AG04449 (cell line): ENCODE results near the gene CHCT1.

Experiments
- CTCF ChIA-PET: fragments of 350-600 bp; formaldehyde crosslinking; extraction: SDS; loops from one replicate; lab custom pipeline; 2021; ENCODE audit warnings: antibody characterized with exemption; lab: Yijun Ruan, JAX
- POLR2A ChIA-PET: fragments of 400-600, 350-600 bp; formaldehyde crosslinking; extraction: SDS; loops from one replicate; lab custom pipeline; 2020; ENCODE audit warnings: antibody characterized with exemption, inconsistent platforms; lab: Yijun Ruan, JAX
- DNase-seq: peaks from one replicate; pipeline ENCODE4 v3.0.0-alpha.2; 2010; ENCODE audit warnings: low read depth, low spot score
- H3K4me3 ChIP-seq: 2 replicates; pipeline ENCODE4 v1.5.1; 2011; ENCODE audit warnings: low read depth, mild to moderate bottlenecking, control low read depth, low read length
- TF ChIP-seq, protein P1 (sequence below): IDR thresholded peaks from one replicate; pipeline ENCODE4 v1.5.1; 2011; ENCODE audit warnings: mild to moderate bottlenecking, moderate library complexity, low read length, control low read depth, inconsistent platforms; ENCODE audit not compliant: insufficient read depth; ENCODE audit errors: missing control alignments

The CHCT1 gene

GRCh38 chr17:60464343-60464742 lies 42.1 kb downstream of the CHCT1 start:
- TF ChIP-seq, protein P1, sequence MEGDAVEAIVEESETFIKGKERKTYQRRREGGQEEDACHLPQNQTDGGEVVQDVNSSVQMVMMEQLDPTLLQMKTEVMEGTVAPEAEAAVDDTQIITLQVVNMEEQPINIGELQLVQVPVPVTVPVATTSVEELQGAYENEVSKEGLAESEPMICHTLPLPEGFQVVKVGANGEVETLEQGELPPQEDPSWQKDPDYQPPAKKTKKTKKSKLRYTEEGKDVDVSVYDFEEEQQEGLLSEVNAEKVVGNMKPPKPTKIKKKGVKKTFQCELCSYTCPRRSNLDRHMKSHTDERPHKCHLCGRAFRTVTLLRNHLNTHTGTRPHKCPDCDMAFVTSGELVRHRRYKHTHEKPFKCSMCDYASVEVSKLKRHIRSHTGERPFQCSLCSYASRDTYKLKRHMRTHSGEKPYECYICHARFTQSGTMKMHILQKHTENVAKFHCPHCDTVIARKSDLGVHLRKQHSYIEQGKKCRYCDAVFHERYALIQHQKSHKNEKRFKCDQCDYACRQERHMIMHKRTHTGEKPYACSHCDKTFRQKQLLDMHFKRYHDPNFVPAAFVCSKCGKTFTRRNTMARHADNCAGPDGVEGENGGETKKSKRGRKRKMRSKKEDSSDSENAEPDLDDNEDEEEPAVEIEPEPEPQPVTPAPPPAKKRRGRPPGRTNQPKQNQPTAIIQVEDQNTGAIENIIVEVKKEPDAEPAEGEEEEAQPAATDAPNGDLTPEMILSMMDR, result no peak
- ChIA-PET CTCF (interaction anchor here (1.3 kb wide), 1 partner anchor 174 kb away, joined by 4 read pairs; no protein-coding TSS in a partner anchor), POLR2A (no interaction called here)
- H3K4me3 ChIP-seq, result no peak overlapping the region
- no peak for DNase-seq

- POLR2A ChIA-PET, result no interaction called here
- DNase-seq, result no peak
- TF ChIP-seq, protein P1, result no peak
- CTCF ChIA-PET, result interaction anchor here (3.9 kb wide), 1 partner anchor 171 kb away, joined by 27 read pairs; no protein-coding TSS in a partner anchor
- H3K4me3 ChIP-seq, result no peak overlapping the region
These were observed 46.1 kb downstream of the CHCT1 start for GRCh38 chr17:60468371-60468770.

DNA sequence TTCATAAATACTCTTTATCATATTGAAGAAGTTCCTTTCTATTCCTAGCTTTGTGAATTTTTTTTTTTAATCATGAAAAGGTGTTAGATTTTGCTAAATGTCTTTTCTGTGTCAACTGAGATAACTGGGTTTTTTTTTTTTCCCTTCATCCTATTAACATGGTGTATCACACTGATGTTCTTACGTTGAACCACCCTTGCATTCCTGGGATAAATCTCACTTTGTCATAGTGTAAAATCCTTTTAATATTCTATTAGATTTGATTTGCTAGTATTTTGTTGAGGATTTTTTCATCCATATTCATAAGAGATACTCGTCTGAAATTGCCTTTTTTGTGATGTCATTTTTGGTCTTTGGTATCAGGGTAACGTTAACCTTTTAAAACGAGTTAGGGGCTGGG lies 49.2 kb downstream of the CHCT1 start:
- H3K4me3 ChIP-seq, result no peak overlapping the region
- TF ChIP-seq, protein P1, result no peak
- POLR2A ChIA-PET, result no interaction called here
- CTCF ChIA-PET, result interaction anchor here (3.9 kb wide), 1 partner anchor 168 kb away, joined by 27 read pairs; no protein-coding TSS in a partner anchor
- no peak for DNase-seq

GRCh38 chr17:60472449-60472848 lies 50.2 kb downstream of the CHCT1 start:
- CTCF ChIA-PET, result interaction anchor here (0.7 kb wide), 1 partner anchor 13 kb away, joined by 3 read pairs; no protein-coding TSS in a partner anchor
- POLR2A ChIA-PET, result no interaction called here

DNA sequence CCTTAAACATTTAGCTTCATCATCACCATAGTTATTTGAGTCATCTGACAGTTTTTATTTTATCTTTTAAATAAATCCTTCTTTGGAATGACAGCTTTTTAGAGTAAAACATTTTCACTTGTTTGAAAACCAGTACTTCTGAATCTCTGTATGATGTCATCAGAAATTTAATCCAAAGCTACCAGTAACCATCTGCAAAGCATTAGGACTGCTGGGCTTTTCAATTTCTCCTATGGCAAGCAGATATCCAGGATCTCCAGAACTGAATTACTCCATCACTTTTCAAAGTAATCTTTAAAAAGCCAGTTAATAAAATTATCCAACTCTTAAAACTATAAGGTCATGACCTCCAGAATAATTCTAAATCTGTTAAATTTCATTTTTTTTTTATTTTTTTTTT lies 51.5 kb downstream of the CHCT1 start:
- TF ChIP-seq, protein P1, result no peak
- POLR2A ChIA-PET, result no interaction called here
- CTCF ChIA-PET, result interaction anchor here (1.0 kb wide), 2 partner anchors 28 to 165 kb away, joined by 3 read pairs; no protein-coding TSS in a partner anchor
- H3K4me3 ChIP-seq, result no peak overlapping the region
- no peak for DNase-seq

More at GRCh38 chr17:60472449-60472848, 50.2 kb downstream of the CHCT1 start:
- DNase-seq, result no peak
- TF ChIP-seq, protein P1, result no peak
- H3K4me3 ChIP-seq, result no peak overlapping the region
